Measurements from ENCODE around the gene HEATR5A.

The HEATR5A gene

DNA sequence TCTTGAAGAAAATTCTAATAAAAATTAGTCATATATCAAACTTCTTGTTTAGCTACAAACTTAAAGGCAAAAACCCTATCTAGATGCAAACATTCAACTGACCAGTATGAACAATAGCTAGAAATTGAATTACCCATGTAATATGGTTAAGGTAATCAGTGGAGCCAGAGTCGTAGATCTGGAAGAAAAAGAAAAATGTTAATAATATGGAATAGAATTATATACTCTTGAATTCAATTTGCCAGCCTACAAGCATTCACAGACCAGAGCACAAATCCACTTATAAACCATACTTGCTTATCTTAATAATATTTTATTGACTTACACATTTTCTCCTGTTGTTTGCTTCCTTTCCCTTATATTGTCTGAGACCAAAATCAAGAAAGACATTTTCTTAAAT, 7.7 kb upstream of the HEATR5A start:
- Histone ChIP-seq H3K9ac (no peak overlapping the region), H2AFZ (ENCODE audit: low read depth) (no peak overlapping the region), H3K79me2 (ENCODE audit: insufficient read depth, low read depth) (no peaks in the 10 kb centered on the region), H3K27me3 (ENCODE audit: insufficient read depth, low read depth) (no peaks in the 10 kb centered on the region), H3K4me2 (no peak overlapping the region), H3K27ac (no peak overlapping the region), H3K4me3 (IDR thresholded peaks at IDR 0.05; ENCODE audit: insufficient read depth, low read depth, low read length) (no peak overlapping the region), H3K4me1 (ENCODE audit: low read depth, poor library complexity, severe bottlenecking) (no peaks in the 10 kb centered on the region), H4K20me1 (ENCODE audit: insufficient read depth) (no peaks in the 10 kb centered on the region), H3K36me3 (ENCODE audit: insufficient read depth) (no peaks in the 10 kb centered on the region)
- no peak for TF ChIP-seq CTCF (conservative IDR thresholded peaks at IDR 0.05; ENCODE audit: low read depth, low read length)

DNA sequence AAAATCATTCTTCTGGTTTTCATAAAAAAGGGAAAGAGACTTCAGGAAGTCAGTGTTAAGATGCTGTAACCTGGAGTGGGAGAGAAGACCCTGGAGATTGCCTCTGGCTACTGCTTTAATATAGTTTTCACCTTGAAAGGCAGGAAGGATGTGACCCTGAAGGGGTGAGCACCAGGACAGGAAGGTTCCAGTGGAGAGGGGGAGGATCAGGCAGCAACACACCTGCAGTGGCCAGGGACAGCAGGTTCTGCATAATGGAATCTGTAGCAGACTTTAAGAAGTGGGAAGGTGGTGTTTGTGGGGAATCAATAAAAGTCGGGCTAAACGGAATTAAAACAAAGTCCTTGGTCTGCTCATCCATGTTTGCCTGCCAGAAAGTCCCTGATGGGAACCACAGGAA, 6.3 kb upstream of the HEATR5A start:
- Histone ChIP-seq H3K36me3 (ENCODE audit: insufficient read depth) (no peaks in the 10 kb centered on the region), H3K4me1 (ENCODE audit: low read depth, poor library complexity, severe bottlenecking) (no peaks in the 10 kb centered on the region), H3K27me3 (ENCODE audit: insufficient read depth, low read depth) (no peaks in the 10 kb centered on the region), H3K4me3 (IDR thresholded peaks at IDR 0.05; ENCODE audit: insufficient read depth, low read depth, low read length) (no peak overlapping the region), H4K20me1 (ENCODE audit: insufficient read depth) (no peaks in the 10 kb centered on the region), H3K9ac (no peak overlapping the region), H3K4me2 (no peak overlapping the region), H3K27ac (no peak overlapping the region), H2AFZ (ENCODE audit: low read depth) (no peak overlapping the region), H3K79me2 (ENCODE audit: insufficient read depth, low read depth) (no peaks in the 10 kb centered on the region)
- TF ChIP-seq CTCF (conservative IDR thresholded peaks at IDR 0.05; ENCODE audit: low read depth, low read length), result no peak

GRCh38 chr14:31425905-31426304, 5.6 kb upstream of the HEATR5A start:
- H3K27ac ChIP-seq, result no peak overlapping the region
- no peak overlapping the region for H3K9ac ChIP-seq
- no peaks in the 10 kb centered on the region for H3K36me3 ChIP-seq (ENCODE audit: insufficient read depth)
- H4K20me1 ChIP-seq (ENCODE audit: insufficient read depth), result no peaks in the 10 kb centered on the region
- H3K4me3 ChIP-seq (IDR thresholded peaks at IDR 0.05; ENCODE audit: insufficient read depth, low read depth, low read length), result no peak overlapping the region
- no peak overlapping the region for H3K4me2 ChIP-seq
- H3K27me3 ChIP-seq (ENCODE audit: insufficient read depth, low read depth), result no peaks in the 10 kb centered on the region
- H3K4me1 ChIP-seq (ENCODE audit: low read depth, poor library complexity, severe bottlenecking), result peaks cover 6% of the 10 kb centered on the region
- no peaks in the 10 kb centered on the region for H3K79me2 ChIP-seq (ENCODE audit: insufficient read depth, low read depth)
- no peak overlapping the region for H2AFZ ChIP-seq (ENCODE audit: low read depth)
- TF ChIP-seq CTCF (conservative IDR thresholded peaks at IDR 0.05; ENCODE audit: low read depth, low read length), result no peak

DNA sequence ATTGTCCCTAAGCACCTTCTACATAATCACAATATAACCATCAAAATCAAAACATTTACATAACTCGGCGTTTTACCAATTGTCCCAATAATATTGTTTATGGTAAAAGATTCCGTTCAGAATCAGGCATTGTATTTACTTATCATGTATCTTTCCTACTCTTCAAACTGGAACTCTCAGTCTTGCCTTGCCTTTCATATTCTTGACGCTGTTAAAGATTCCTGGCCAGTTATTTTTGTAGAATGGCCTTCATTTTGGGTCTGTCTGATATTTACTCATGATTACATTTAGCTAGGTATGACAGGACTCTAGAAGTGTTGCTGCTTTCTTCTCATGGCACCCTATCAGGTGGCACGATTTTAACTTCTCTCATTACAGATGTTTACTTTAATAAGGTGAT, 850 bp upstream of the HEATR5A start:
- Histone ChIP-seq H2AFZ (ENCODE audit: low read depth) (peak overlapping the region; percentile 91; the same call in 1 of the 2 replicates), H3K4me3 (IDR thresholded peaks at IDR 0.05; ENCODE audit: insufficient read depth, low read depth, low read length) (no peak overlapping the region), H3K27ac (peak overlapping the region; percentile 76), H3K27me3 (ENCODE audit: insufficient read depth, low read depth) (no peaks in the 10 kb centered on the region), H3K9ac (no peak overlapping the region; the same call in 1 of the 2 replicates), H4K20me1 (ENCODE audit: insufficient read depth) (no peaks in the 10 kb centered on the region), H3K36me3 (ENCODE audit: insufficient read depth) (no peaks in the 10 kb centered on the region), H3K79me2 (ENCODE audit: insufficient read depth, low read depth) (no peaks in the 10 kb centered on the region), H3K4me1 (ENCODE audit: low read depth, poor library complexity, severe bottlenecking) (peaks cover 18% of the 10 kb centered on the region), H3K4me2 (peak overlapping the region; percentile 48; the same call in 1 of the 2 replicates)
- no peak for TF ChIP-seq CTCF (conservative IDR thresholded peaks at IDR 0.05; ENCODE audit: low read depth, low read length)

Measured in KMS-11 (cell line).